T-helper 1 cell treated with Interleukin-12 subunit alpha and Interleukin-12 subunit beta and Interleukin-4 antibody, amounts not matched to agents 30 ng/mL and 1 ng/mL, for 36 hours (primary cell): Measurements from ENCODE around the gene NEU3. TPM values are rescaled to one million over a fixed set of nuclear protein-coding genes. Genes with fewer than 3 reads are reported as not detected.

ENCODE experiments used
- intact Hi-C: fragments of 100-400 bp; cut with micrococcal nuclease; formaldehyde crosslinking; loops from one replicate; pipeline ENCODE4 v1.15.1; 2024
- total RNA-seq: library from RNA; stranded (reverse); gene quantifications from 2 replicates; pipeline ENCODE4 v1.2.3, GENCODE V29; 2022

Gene NEU3, protein sequence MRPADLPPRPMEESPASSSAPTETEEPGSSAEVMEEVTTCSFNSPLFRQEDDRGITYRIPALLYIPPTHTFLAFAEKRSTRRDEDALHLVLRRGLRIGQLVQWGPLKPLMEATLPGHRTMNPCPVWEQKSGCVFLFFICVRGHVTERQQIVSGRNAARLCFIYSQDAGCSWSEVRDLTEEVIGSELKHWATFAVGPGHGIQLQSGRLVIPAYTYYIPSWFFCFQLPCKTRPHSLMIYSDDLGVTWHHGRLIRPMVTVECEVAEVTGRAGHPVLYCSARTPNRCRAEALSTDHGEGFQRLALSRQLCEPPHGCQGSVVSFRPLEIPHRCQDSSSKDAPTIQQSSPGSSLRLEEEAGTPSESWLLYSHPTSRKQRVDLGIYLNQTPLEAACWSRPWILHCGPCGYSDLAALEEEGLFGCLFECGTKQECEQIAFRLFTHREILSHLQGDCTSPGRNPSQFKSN
- total RNA-seq, result 12.8 and 16.8 TPM in 2 replicates

DNA sequence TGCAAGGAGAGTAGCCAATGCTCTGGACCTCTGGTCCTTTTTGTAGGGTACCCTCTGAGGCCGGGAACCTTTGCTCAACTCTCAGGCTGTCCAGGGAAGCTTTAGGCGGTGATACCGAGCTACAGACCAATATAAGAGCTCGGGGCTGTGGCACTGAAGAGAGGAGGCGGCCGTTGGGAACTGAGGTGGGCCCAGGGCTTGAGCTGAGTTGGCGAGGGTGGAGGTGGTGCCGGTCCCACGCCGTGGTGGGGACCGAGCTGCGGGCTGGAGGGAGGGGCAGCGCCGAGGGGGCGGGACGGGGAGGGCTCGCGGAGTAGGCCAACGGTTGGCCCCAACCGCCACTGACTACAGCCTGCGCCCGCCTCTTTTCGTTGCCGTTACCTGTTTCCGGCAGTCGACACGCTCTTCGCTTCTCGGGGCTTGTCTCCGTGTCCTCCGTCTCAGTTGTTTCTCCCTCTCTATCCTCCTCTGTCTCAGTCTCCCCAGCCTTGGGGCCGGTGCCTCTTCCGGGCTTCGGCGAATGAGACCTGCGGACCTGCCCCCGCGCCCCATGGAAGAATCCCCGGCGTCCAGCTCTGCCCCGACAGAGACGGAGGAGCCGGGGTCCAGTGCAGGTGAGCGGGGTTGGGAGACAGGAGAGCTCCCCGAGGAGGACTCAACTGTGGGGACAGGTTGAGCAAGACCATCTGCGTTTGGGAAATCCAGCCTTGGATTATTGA, at the start of gene NEU3:
Gene NEU3 (plus strand): TSS at position 393 of the 719 bp plus-strand sequence. CDS start 128 bp downstream, at position 521.
- intact Hi-C loops, result loop anchor here (1.0 to 2.0 kb wide), 7 partner anchors 39 to 1393 kb away; partner anchors contain the start of genes GVQW3, PGM2L1, RNF169 and RPS3

DNA sequence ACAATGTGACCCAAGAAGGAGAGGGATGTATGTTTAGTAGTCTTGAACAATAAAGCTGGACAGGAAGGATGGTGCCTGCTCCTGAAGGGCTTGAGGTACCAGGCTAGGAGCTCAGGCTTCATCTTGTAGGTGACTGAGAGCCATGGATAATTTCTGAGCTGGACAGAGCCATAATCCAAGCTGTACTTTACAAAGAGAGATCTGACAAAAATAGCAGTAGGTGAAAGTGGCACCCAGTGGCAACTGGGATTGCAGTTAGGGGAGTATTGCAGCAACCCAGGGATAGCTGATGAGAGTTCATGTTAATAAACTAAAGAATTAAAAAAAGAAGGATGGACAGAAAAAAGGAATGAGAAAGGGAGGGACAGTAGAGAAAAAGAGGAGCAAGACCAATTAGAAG, 47.2 kb upstream of the NEU3 start:
- intact Hi-C loops, result loop anchor here (10.0 kb wide), 1 partner anchor 1503 kb away; the partner anchor contains the start of gene EMSY

DNA sequence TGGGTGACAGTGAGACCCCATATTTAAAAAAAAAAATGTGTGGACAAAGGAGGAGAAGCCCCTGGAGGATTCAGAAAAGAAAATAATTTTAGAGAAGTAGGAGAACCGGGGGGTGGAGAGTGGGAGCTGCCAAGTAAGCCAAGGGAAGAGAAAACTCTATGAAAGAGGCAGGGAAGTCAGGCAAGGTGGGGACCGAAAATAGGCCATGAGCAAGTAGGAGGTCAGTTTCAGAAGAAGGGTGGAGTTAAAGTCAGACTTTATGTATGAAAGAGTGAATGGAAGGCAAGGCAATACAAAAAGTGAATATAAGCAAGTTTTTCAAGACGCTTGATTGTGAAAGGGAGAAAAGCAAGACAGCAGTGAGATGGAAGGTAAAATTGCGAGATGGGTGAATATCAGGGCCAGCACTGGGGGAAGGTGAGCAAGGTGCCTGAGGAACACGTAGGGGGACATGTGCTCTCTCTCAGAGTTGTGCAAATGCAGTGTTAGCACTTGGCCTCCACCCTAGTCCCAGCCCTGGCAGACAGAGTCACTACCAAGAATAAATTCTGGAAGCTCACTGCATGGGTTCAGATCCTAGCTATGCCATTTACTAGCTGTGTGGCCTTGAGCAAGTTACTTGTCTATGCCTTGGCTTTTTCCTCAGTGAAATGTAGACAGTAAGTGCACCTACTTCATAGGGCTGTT, 46.5 kb upstream of the NEU3 start:
- intact Hi-C loops, result loop anchor here (10.0 kb wide), 1 partner anchor 1503 kb away; the partner anchor contains the start of gene EMSY

DNA sequence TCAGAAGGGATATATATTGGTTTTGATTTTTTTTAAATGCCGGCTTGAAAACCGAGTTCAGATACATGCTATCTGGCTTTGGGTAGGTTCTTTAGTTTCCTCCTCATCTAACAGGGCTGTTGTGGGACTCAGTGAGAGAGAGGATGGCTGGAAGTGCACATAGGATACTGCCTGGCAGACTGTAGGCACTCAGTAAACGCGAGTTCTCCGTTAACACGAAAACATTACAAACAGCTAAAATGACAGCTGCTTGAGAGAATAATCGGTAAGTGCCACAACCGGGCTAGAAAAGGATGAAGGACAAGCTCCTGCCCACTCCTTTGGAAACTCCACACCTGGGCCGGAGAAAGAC, 40.2 kb upstream of the NEU3 start:
- intact Hi-C loops, result loop anchor here (5.0 to 10.0 kb wide), 2 partner anchors 579 to 1496 kb away; partner anchors contain the start of genes EMSY and GDPD5

DNA sequence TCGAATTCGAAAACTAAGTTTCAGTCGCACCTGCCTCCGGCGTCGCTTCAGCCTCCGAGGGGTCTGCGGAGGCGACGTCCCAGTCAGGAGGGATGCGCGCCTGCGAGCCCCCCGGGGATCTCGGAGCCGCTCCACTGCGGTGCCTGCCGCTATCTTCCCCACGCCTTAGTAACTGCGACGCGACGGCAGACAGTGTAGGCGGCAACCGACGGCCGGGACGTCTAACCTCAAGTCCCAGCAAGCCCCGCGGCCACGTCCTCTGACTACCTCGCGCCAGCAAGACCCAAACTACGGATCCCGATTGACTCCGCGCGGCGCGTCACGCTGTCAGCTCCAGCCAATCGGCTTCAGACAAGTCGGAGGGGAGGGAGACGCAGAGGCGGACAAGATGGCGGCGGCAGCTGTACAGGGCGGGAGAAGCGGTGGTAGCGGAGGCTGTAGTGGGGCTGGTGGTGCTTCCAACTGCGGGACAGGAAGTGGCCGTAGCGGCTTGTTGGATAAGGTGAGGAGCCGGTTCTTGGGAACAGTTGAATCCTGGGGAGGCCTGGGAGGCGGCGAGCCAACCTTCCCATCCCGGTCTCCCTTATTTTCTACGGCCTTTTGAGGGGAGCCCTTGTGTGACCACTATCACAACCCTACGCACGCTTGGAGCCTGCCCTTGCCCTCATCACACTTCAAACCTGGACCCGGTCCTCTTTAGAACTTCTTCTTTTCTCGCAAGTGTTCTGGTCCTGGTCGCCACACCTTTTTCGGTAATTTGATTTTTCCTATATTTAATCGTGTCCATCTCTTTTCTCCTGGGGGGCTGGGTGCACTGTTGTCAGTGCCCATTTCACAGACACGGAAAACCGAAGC, 39.6 kb upstream of the NEU3 start, which contains the start of the genes SPCS2 and XRRA1:
Gene SPCS2 (plus strand): TSS at position 369 of the 855 bp plus-strand sequence. CDS start 20 bp downstream, at position 389.
Gene XRRA1 (minus strand): TSS at position 194 of the 855 bp plus-strand sequence. CDS start 8,213 bp downstream, outside the sequence.
- intact Hi-C loops, result loop anchor here (1.0 to 10.0 kb wide), 14 partner anchors 11 to 1496 kb away; partner anchors contain the start of genes EMSY, GDPD5, LIPT2 and NEU3

DNA sequence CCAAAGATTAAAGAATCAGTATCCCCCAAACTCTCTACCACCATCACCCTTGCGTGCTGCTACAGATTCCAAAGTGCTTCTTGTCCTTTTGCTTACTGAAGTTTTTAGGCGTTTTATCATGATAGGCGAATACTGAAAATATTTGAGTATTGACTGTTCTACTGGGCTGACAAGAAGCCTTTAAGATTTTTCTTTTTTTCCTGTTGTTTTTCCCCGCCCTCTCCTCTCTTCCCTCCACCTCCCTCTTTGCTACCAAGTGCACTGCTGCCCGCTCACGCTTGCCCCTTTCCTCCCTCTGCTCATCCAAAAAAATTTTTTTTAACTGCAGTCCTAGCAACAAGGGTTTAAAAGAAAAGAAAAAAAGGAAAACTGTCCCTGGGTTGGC, 39.0 kb upstream of the NEU3 start:
- intact Hi-C loops, result loop anchor here (1.0 to 10.0 kb wide), 14 partner anchors 11 to 1495 kb away; partner anchors contain the start of genes EMSY, GDPD5, LIPT2 and NEU3

DNA sequence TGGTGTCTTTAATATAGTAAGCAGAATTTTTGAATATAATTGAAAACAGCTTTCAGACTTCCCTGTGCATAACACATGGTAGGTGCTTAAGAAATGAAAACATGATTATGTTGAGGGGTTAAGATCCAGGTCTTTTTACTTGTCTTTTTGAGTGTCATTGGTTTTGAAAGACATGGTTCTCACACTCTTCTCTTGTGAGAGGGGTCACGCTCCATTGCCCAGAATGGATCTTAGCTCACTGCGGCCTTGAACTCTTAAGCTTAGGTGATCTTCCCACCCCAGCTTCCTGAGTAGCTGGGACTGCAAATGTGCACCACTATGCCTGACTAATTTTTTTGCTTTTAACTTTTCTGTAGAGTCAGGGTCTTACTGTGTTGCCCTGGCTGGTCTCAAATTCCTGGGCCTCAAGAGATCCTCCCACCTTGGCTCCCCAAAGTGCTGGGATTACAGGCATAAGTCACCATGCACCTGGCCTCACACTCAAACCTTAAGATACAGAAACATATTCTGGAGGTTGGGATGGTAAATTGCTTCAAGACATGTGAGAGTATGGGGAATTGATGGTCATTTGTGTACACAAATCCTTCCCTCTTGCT, 38.3 kb upstream of the NEU3 start:
- intact Hi-C loops, result no loop called here

DNA sequence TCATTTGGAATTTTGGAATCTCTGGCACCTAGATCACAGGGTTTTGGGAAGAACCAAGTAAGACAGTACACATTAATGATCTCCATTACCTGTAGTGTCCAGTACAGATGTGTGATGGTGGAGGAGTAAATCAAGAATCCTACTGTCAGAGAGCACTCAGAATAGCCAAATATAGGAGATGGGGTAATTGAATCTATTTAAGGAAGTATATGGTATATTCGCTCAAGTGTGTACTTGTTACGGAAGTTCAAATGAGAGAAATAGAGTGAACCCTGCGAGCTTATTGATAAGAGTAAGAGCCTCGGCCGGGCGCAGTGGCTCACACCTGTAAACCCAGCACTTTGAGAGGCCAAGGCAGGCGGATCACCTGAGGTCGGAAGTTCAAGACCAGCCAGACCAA, 37.5 kb upstream of the NEU3 start:
- intact Hi-C loops, result no loop called here

DNA sequence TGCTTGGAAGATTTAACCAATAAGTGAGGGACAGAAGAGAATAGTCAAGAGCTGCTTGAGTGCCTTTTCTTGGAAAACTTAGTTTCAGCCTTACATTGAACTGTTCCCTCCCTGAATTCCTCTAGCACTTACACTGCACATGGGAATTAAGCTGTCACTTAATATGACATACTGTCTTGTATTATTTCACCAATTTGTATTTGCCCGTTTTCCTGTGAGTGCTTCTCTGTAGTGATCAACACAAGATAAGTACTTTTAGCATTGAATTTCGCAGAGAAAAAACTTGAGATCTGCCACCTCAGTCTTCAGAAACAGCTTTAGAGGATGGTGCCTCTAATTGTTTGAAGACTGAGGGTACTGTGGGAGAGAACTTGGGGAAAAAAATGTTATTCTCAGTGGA, 36.0 kb upstream of the NEU3 start:
- intact Hi-C loops, result no loop called here

DNA sequence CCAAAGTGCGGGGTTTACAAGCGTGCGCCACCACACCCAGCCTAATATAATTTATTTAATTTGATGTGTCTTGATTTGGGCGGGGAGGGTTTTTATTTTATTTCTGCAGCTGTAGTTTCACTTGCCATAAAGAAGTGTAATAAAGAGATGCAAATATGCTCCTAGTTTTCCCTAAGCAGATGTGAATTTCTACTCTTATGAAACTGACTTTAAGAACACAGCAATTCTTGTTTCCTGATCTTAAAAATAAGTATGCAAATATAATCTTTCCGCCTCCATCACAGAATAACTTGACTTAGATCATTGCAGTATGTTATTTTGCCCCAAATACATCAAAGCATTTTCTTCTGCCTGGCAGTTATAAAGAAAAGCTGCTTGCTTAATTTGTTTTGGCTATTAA, 35.3 kb upstream of the NEU3 start:
- intact Hi-C loops, result no loop called here

DNA sequence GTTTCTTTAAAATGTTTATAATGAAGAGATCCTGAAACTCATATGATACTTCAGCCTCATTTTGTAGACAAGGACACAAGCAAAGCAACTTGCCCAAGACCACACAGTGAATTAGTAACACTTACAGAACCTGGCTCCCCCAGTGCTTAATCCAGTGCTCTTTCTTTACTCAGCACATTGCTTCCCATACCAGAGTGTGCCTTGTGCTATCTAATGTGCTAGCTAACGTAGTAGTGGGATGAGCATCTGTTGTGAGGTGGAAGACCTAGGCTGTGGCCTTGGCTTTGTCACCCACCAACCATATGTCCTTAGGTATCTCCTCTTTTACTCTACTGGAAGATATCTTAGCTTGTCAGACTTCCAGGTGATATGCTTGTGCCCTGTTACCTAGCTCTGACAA, 34.5 kb upstream of the NEU3 start:
- intact Hi-C loops, result no loop called here

DNA sequence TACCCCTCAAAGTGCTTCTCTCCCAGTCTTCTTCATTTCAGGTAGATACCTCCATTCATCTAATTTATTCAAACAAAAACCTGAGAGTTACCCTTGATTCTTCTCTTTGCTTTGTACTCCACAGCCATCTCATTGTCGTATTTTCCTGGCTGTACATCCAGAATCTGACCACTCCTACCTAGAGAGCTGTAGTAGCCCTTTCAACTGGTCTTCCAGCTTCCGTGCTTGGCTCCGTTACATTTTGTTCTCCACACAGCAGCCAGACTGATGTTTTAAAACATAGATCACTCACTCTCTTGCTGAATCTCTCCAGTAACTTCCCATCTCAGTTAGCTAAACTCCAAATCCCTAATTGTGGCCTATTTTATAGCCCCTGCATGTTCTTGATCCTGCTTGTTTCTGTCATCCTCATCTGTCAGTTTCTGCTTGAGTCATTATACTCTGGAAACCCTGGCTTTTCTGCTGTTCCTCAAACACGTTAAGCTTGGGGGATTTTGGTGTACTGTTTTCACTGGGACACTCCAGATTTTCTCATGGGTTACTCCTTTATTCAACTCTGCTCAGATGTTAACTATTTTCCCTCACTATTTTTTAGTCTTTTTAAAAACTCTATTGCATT, 32.2 kb upstream of the NEU3 start:
- intact Hi-C loops, result no loop called here

DNA sequence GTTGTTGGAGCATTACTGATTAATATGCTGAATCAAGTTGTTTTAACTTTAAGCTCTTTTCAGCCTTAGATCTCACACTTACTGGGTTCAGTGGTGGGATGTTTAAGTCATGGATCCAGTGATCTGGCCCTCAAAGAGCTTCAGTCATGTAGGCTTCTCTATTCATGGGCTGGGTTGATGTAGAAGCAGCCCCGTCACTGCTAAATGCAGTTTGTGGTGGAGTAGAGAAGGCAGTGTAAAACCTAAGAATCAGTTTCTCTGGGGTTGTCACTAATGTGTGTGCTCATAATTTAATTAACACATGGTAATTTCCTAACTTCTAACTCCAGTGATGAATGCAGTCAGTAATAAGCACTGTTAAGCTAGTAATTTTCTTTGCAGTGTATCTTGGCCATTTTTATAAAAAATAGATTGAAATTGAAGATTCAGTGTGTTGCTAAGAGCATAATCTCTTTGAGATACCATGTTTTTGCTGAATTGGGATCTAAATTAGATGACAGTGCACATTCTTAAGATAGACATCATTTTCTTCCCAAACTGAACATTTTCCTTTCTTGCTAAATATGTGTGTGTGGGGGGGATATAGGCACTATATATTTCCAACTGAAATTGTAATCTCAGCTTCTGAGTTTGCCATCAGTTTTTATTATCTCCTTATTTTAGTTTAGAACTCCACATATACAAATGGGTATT, 30.6 kb upstream of the NEU3 start:
- intact Hi-C loops, result no loop called here

DNA sequence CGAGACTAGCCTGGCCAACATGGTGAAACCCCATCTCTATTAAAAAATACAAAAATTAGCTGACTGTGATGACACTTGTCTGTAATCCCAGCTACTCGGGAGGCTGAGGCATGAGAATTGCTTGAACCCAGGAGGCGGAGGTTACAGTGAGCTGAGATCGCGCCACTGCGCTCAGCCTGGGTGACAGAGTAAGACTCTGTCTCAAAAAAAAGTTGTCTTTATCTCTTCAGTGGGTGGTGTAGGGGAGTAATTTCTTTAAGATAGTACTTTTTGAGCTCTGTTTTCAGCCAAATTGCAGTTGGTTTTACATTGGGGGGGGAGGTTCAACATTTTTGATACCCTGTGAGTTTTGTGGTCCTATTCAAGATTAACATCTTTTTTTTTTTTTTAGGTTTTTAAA, 28.6 kb upstream of the NEU3 start:
- intact Hi-C loops, result loop anchor here (1.0 kb wide), 1 partner anchor 11 kb away; the partner anchor contains the start of genes SPCS2 and XRRA1

DNA sequence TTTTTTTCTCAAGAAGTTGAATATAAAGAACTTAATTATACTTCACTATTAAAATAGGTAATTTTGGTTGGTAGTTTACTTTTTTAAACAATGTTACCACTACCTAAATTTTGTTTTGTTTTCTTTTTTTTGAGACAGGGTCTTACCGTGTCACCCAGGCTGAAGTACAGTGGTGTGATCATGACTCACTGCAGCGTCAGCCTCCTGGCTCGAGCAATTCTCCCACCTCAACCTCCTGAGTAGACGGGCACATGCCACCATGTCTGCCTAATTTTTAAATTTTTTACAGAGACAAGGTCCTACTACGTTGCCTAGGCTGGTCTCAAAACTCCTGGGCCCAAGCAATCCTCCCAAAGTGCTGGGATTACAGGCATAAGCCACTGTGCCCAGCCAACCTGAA, 22.1 kb upstream of the NEU3 start:
- intact Hi-C loops, result no loop called here

DNA sequence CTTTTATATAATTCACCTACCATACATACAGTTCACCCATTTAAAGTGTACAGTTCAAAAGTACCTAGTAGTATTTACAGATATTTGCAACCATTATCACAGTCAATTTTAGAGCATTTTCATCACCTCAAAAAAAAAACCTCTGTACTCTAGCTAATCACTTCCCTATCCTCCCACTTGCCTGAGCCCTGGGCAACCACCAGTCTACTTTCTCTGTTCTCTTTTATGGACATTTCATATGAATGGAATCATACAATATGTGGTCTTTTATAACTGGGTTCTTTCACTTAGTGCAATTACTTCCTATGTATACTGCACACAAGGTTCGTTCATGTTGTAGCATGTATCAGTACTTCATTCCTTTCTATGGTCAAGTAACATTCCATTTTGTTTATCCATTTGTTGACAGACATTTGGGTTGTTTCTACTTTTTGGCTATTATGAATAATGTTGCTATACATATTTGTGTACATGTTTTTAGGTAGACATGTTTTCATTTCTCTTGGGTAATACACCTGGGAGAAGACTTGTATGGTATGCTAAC, 17.8 kb upstream of the NEU3 start:
- intact Hi-C loops, result no loop called here

DNA sequence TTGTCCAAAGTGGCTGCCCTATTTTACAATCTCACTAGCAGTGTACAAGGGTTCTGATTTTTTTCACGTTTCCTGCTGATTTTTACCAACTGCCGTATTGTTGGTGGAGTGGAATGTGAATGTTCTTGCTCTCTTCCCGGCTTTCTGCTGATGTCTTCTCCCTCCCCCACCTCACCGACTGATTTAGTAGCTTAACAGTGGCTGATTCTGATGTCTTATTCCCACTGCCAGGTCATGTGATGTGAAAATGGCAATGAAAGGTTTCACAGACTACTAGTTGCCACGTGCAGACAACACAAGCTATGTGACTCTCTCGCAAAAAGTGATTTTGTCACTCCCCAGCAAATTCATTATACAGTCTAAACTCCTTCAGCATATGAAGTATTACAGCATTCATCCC, 17.3 kb upstream of the NEU3 start:
- intact Hi-C loops, result no loop called here

DNA sequence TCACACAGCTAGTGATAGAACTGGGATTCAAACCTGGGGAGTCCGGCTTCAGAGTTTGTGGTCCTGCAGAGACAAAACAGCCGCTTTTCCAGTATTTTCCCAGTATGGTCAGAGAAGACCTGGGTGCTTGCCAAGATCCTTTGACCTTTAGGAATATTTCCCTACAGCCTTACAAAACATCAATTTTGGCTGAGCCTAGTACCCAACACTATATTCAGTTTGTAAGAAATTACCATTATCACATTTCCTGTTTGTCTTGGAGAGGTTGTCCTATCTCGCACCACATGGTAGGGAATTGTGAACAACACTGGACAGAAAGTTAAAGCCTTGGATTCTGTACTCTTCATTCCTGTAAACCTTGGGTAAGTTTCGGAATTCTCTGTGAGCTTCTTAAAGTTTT, 10.7 kb upstream of the NEU3 start:
- intact Hi-C loops, result no loop called here
